ENCODE results near the gene VLDLR. TPM values are rescaled to one million over a fixed set of nuclear protein-coding genes. Genes with fewer than 3 reads are reported as not detected.

VLDLR gene
- total RNA-seq, 1 experiment from 2014 or later = 1.1 TPM

Other genes starting within 250 kb of the VLDLR start
- gene KCNV2, start 95.7 kb downstream of the VLDLR start, total RNA-seq (2014; rRNA removed) = not detected in 2 replicates
- gene PUM3, start 222.3 kb downstream of the VLDLR start, total RNA-seq (2014; rRNA removed) = 51.9 and 58.0 TPM in 2 replicates

All from LHCN-M2 (cell line).